Mesendoderm (in vitro differentiated cells): ENCODE results near the gene UGT1A4.

ENCODE experiments used
- DNase-seq: peaks from one replicate; pipeline ENCODE4 v3.0.0; 2013
- H2AK5ac ChIP-seq: 2 replicates; pipeline ENCODE4 v1.6.1; 2013; ENCODE audit warnings: low read length, inconsistent platforms
- H2BK120ac ChIP-seq: 2 replicates; pipeline ENCODE4 v1.6.1; 2013; ENCODE audit warnings: low read depth, mild to moderate bottlenecking, low read length, moderate library complexity, mixed read lengths
- H2BK15ac ChIP-seq: replicated peaks from 2 replicates; pipeline ENCODE4 v1.6.1; 2013; ENCODE audit warnings: low read depth, mild to moderate bottlenecking, moderate library complexity
- H2BK5ac ChIP-seq: 2 replicates; pipeline ENCODE4 v1.6.1; 2013; ENCODE audit warnings: low read length, inconsistent platforms
- H3K18ac ChIP-seq: 2 replicates; pipeline ENCODE4 v1.6.1; 2013; ENCODE audit warnings: mild to moderate bottlenecking, low read length, mixed read lengths
- H3K23ac ChIP-seq: one replicate; pipeline ENCODE4 v1.6.1; 2013; ENCODE audit warnings: low read length
- H3K27ac ChIP-seq: 2 replicates; pipeline ENCODE4 v1.5.1; 2013; ENCODE audit warnings: low read depth, mild to moderate bottlenecking, inconsistent platforms, low read length, moderate library complexity
- H3K27me3 ChIP-seq: 2 replicates; pipeline ENCODE4 v1.6.1; 2013; ENCODE audit warnings: low read length, control low read depth, mild to moderate bottlenecking, inconsistent platforms; ENCODE audit not compliant: insufficient read depth, poor library complexity
- H3K36me3 ChIP-seq: 2 replicates; pipeline ENCODE4 v1.6.1; 2013; ENCODE audit warnings: low read length, inconsistent platforms; ENCODE audit not compliant: control insufficient read depth, insufficient read depth
- H3K4ac ChIP-seq: one replicate; pipeline ENCODE4 v1.6.1; 2013; ENCODE audit warnings: low read depth, mild to moderate bottlenecking, low read length, moderate library complexity
- H3K4me1 ChIP-seq: 2 replicates; pipeline ENCODE4 v1.6.1; 2013; ENCODE audit warnings: low read depth, low read length, inconsistent platforms; ENCODE audit not compliant: control insufficient read depth
- H3K4me2 ChIP-seq: 2 replicates; pipeline ENCODE4 v1.6.1; 2013; ENCODE audit warnings: low read length
- H3K4me3 ChIP-seq: 2 replicates; pipeline ENCODE4 v1.5.1; 2013; ENCODE audit warnings: mild to moderate bottlenecking, low read length
- H3K56ac ChIP-seq: one replicate; pipeline ENCODE4 v1.6.1; 2013; ENCODE audit warnings: low read length
- H3K79me1 ChIP-seq: 2 replicates; pipeline ENCODE4 v1.6.1; 2013; ENCODE audit warnings: low read length, inconsistent platforms
- H3K79me2 ChIP-seq: 2 replicates; pipeline ENCODE4 v1.6.1; 2013; ENCODE audit warnings: mild to moderate bottlenecking, low read length; ENCODE audit not compliant: control insufficient read depth, insufficient read depth
- H3K9ac ChIP-seq: 2 replicates; pipeline ENCODE4 v1.6.1; 2013; ENCODE audit warnings: low read length, inconsistent platforms
- H4K5ac ChIP-seq: one replicate; pipeline ENCODE4 v1.6.1; 2013; ENCODE audit warnings: low read length
- H4K8ac ChIP-seq: one replicate; pipeline ENCODE4 v1.6.1; 2013; ENCODE audit warnings: low read depth, mild to moderate bottlenecking, control low read depth, low read length, moderate library complexity
- WGBS: extraction: QIAGEN DNeasy Blood & Tissue Kit; methylation state at CpG from one replicate; pipeline ENCODE4 v1.1.7; 2013; ENCODE audit warnings: low lambda C conversion rate, missing lambda C conversion rate; ENCODE audit not compliant: insufficient coverage; ENCODE audit errors: extremely low coverage; 5-methylcytosine and 5-hydroxymethylcytosine counted together

The UGT1A4 gene

GRCh38 chr2:233820774-233821105 is 102.2 kb downstream of the UGT1A4 start:
- Histone ChIP-seq H3K56ac (no peak overlapping the region), H3K4ac (no peak overlapping the region), H3K27ac (no peak overlapping the region), H3K4me1 (no peaks in the 10 kb centered on the region), H3K36me3 (no peaks in the 10 kb centered on the region), H3K79me1 (no peaks in the 10 kb centered on the region), H2AK5ac (no peak overlapping the region), H3K4me2 (no peak overlapping the region), H3K27me3 (no peaks in the 10 kb centered on the region), H2BK5ac (no peak overlapping the region), H2BK120ac (no peak overlapping the region), H3K23ac (no peak overlapping the region), H2BK15ac (no peak overlapping the region), H3K9ac (no peak overlapping the region), H3K18ac (no peak overlapping the region), H4K8ac (no peak overlapping the region), H3K79me2 (no peaks in the 10 kb centered on the region), H4K5ac (no peak overlapping the region), H3K4me3 (no peak overlapping the region)
- no CpG with 5 or more reads among the region's 6 CpGs for WGBS
- no peak for DNase-seq

GRCh38 chr2:233821196-233821595 is 102.7 kb downstream of the UGT1A4 start:
- no peak overlapping the region for H2BK15ac ChIP-seq
- no peak overlapping the region for H3K56ac ChIP-seq
- H3K79me1 ChIP-seq, result no peaks in the 10 kb centered on the region
- no CpG with 5 or more reads among the region's 3 CpGs for WGBS
- H2BK120ac ChIP-seq, result no peak overlapping the region
- H3K23ac ChIP-seq, result no peak overlapping the region
- no peak overlapping the region for H3K4me2 ChIP-seq
- no peak for DNase-seq
- no peak overlapping the region for H3K18ac ChIP-seq
- H3K4me1 ChIP-seq, result no peaks in the 10 kb centered on the region
- H2AK5ac ChIP-seq, result no peak overlapping the region
- no peak overlapping the region for H3K4me3 ChIP-seq
- no peak overlapping the region for H4K5ac ChIP-seq
- no peak overlapping the region for H3K4ac ChIP-seq
- no peaks in the 10 kb centered on the region for H3K27me3 ChIP-seq
- H3K36me3 ChIP-seq, result no peaks in the 10 kb centered on the region
- H3K27ac ChIP-seq, result no peak overlapping the region
- no peak overlapping the region for H2BK5ac ChIP-seq
- no peak overlapping the region for H4K8ac ChIP-seq
- H3K79me2 ChIP-seq, result no peaks in the 10 kb centered on the region
- H3K9ac ChIP-seq, result no peak overlapping the region

- no peak for DNase-seq
- Histone ChIP-seq H3K36me3 (no peaks in the 10 kb centered on the region), H4K5ac (no peak overlapping the region), H3K4ac (no peak overlapping the region), H3K79me1 (no peaks in the 10 kb centered on the region), H3K4me2 (no peak overlapping the region), H3K4me3 (no peak overlapping the region), H4K8ac (no peak overlapping the region), H3K18ac (no peak overlapping the region), H2BK5ac (no peak overlapping the region), H3K23ac (no peak overlapping the region), H3K56ac (no peak overlapping the region), H2BK120ac (no peak overlapping the region), H3K27me3 (no peaks in the 10 kb centered on the region), H3K27ac (no peak overlapping the region), H3K79me2 (no peaks in the 10 kb centered on the region), H3K4me1 (no peaks in the 10 kb centered on the region), H2BK15ac (no peak overlapping the region), H2AK5ac (no peak overlapping the region), H3K9ac (no peak overlapping the region)
- no CpG with 5 or more reads among the region's 8 CpGs for WGBS
Observed at GRCh38 chr2:233821709-233822100, 103.2 kb downstream of the UGT1A4 start.

- Histone ChIP-seq H3K9ac (no peak overlapping the region), H2BK15ac (no peak overlapping the region), H3K4me3 (no peak overlapping the region), H3K18ac (no peak overlapping the region), H3K27me3 (no peaks in the 10 kb centered on the region), H3K23ac (no peak overlapping the region), H3K79me2 (no peaks in the 10 kb centered on the region), H3K56ac (no peak overlapping the region), H4K5ac (no peak overlapping the region), H3K4me2 (no peak overlapping the region), H3K79me1 (no peaks in the 10 kb centered on the region), H2AK5ac (no peak overlapping the region), H4K8ac (no peak overlapping the region), H3K36me3 (no peaks in the 10 kb centered on the region), H3K4ac (no peak overlapping the region), H2BK120ac (no peak overlapping the region), H3K4me1 (no peaks in the 10 kb centered on the region), H3K27ac (no peak overlapping the region), H2BK5ac (no peak overlapping the region)
- DNase-seq, result no peak
- WGBS, result no CpG with 5 or more reads among the region's 21 CpGs
Observed at GRCh38 chr2:233822101-233822771, 103.7 kb downstream of the UGT1A4 start.
